GM23338 (cell line): ENCODE results near the gene TMEM273. TPM values are rescaled to one million over a fixed set of nuclear protein-coding genes. Genes with fewer than 3 reads are reported as not detected.

Experiments used
- ATAC-seq: fragments of 200-7000 bp; cut with Tn5 transposase; 3 replicates; pipeline ENCODE4 v1.9.1; 2020
- DNase-seq: peaks from one replicate; pipeline ENCODE4 v3.0.0-alpha.2; 2015; ENCODE audit warnings: low spot score
- H2AFZ ChIP-seq: fragments of 200-600 bp; sonication (generic); 2 replicates; pipeline ENCODE4 v1.8.0; 2016; ENCODE audit warnings: antibody characterized with exemption, mild to moderate bottlenecking, moderate library complexity
- H3F3A ChIP-seq: fragments of 200-600 bp; sonication (generic); replicated peaks from 2 replicates; pipeline ENCODE4 v1.8.0; 2017; ENCODE audit warnings: antibody characterized with exemption, mixed run types, low read depth
- H3K27ac ChIP-seq: fragments of 200-600 bp; sonication (generic); 2 replicates; pipeline ENCODE4 v1.6.1; 2016; ENCODE audit warnings: low read depth
- H3K27me3 ChIP-seq: fragments of 200-600 bp; sonication (generic); 2 replicates; pipeline ENCODE4 v1.8.0; 2016; ENCODE audit warnings: mild to moderate bottlenecking, mixed run types, moderate library complexity; ENCODE audit not compliant: insufficient read depth
- H3K36me3 ChIP-seq: fragments of 200-600 bp; sonication (generic); 2 replicates; pipeline ENCODE4 v1.8.0; 2016; ENCODE audit warnings: mild to moderate bottlenecking; ENCODE audit not compliant: insufficient read depth
- H3K4me1 ChIP-seq: fragments of 200-600 bp; sonication (generic); 2 replicates; pipeline ENCODE4 v1.8.0; 2016; ENCODE audit warnings: mild to moderate bottlenecking, moderate library complexity; ENCODE audit not compliant: insufficient read depth
- H3K4me2 ChIP-seq: fragments of 200-600 bp; sonication (generic); 2 replicates; pipeline ENCODE4 v1.7.1; 2017; ENCODE audit warnings: mixed run types
- H3K4me3 ChIP-seq: fragments of 200-600 bp; sonication (generic); 2 replicates; pipeline ENCODE4 v1.6.1; 2016; ENCODE audit warnings: mixed run types
- H3K79me2 ChIP-seq: fragments of 200-600 bp; sonication (generic); replicated peaks from 2 replicates; pipeline ENCODE4 v1.8.0; 2017; ENCODE audit warnings: mild to moderate bottlenecking; ENCODE audit not compliant: insufficient read depth
- H3K9me2 ChIP-seq: fragments of 200-600 bp; sonication (generic); 2 replicates; pipeline ENCODE4 v1.8.0; 2017; ENCODE audit not compliant: insufficient read depth
- H4K20me1 ChIP-seq: fragments of 200-600 bp; sonication (generic); replicated peaks from 2 replicates; pipeline ENCODE4 v1.8.0; 2017; ENCODE audit warnings: mild to moderate bottlenecking; ENCODE audit not compliant: insufficient read depth
- H3K27ac Mint-ChIP-seq: 2 replicates; pipeline ENCODE4 v1.8.0; 2020; ENCODE audit warnings: inconsistent platforms, mild to moderate bottlenecking, moderate library complexity, mixed read lengths
- H3K27me3 Mint-ChIP-seq: 3 replicates; pipeline ENCODE4 v1.8.0; 2022; ENCODE audit warnings: low read depth, mild to moderate bottlenecking, moderate library complexity, mixed read lengths, inconsistent platforms; ENCODE audit not compliant: insufficient read depth, poor library complexity
- H3K36me3 Mint-ChIP-seq: 3 replicates; pipeline ENCODE4 v1.8.0; 2021; ENCODE audit warnings: low read depth, mild to moderate bottlenecking, inconsistent platforms, moderate library complexity, mixed read lengths
- H3K4me1 Mint-ChIP-seq: 3 replicates; pipeline ENCODE4 v1.8.0; 2020; ENCODE audit warnings: mild to moderate bottlenecking, inconsistent platforms, mixed read lengths
- H3K4me3 Mint-ChIP-seq: 3 replicates; pipeline ENCODE4 v1.8.0; 2021; ENCODE audit warnings: moderate library complexity, mild to moderate bottlenecking, inconsistent platforms, mixed read lengths
- H3K9me3 Mint-ChIP-seq: 3 replicates; pipeline ENCODE4 v1.8.0; 2020; ENCODE audit warnings: moderate library complexity, mild to moderate bottlenecking, inconsistent platforms, mixed read lengths
- CREB1 ChIP-seq: fragments of 250-450 bp; sonication (Bioruptor Pico); IDR thresholded peaks from 2 replicates; pipeline ENCODE4 v1.5.0; 2020; ENCODE audit warnings: low read depth, mild to moderate bottlenecking, moderate library complexity
- ETS1 ChIP-seq: IDR thresholded peaks from 2 replicates; pipeline ENCODE4 v1.6.1; 2016; ENCODE audit warnings: antibody characterized with exemption
- EZH2phosphoT487 ChIP-seq: fragments of 200-600 bp; sonication (generic); IDR thresholded peaks from one replicate; pipeline ENCODE4 v1.8.1; 2018; ENCODE audit warnings: antibody characterized with exemption; ENCODE audit not compliant: unreplicated experiment
- JUNB ChIP-seq: IDR thresholded peaks from one replicate; pipeline ENCODE4 v1.6.1; 2016; ENCODE audit warnings: antibody characterized with exemption; ENCODE audit not compliant: unreplicated experiment
- NANOG ChIP-seq: IDR thresholded peaks from 2 replicates; pipeline ENCODE4 v1.6.1; 2016; ENCODE audit warnings: antibody characterized with exemption, borderline replicate concordance
- REST ChIP-seq: IDR thresholded peaks from one replicate; pipeline ENCODE4 v1.6.1; 2018; ENCODE audit warnings: antibody characterized with exemption; ENCODE audit not compliant: unreplicated experiment
- STAT1 ChIP-seq: IDR thresholded peaks from one replicate; pipeline ENCODE4 v1.6.1; 2016; ENCODE audit warnings: antibody characterized with exemption; ENCODE audit not compliant: unreplicated experiment
- ZNF114 ChIP-seq: fragments of 250-450 bp; sonication (Bioruptor Pico); IDR thresholded peaks from 2 replicates; pipeline ENCODE4 v1.5.0; 2020; ENCODE audit warnings: mild to moderate bottlenecking, moderate library complexity
- ZNF331 ChIP-seq: fragments of 250-450 bp; sonication (Bioruptor Pico); IDR thresholded peaks from 2 replicates; pipeline ENCODE4 v1.5.0; 2020; ENCODE audit warnings: low read depth, mild to moderate bottlenecking, moderate library complexity
- polyA plus RNA-seq: library from polyadenylated mRNA; unstranded; fragments of >200 nt; fragmentation: Nextera tagmentation; extraction: Ambion mirVana; gene quantifications from 2 replicates; pipeline ENCODE4 v1.2.1, GENCODE V29; 2016
- total RNA-seq: library from RNA; depleted of rRNA; stranded (reverse); fragments of >200 nt; shearing (Covaris generic); gene quantifications from 2 replicates; pipeline ENCODE4 v1.2.3, GENCODE V29; 2014

The TMEM273 gene
- total and polyA plus RNA-seq, 2 experiments from 2014 or later, result not detected

GRCh38 chr10:49175587-49176309 is 12.4 kb downstream of the TMEM273 start:
- H3K79me2 ChIP-seq, result no peaks in the 10 kb centered on the region
- no peak overlapping the region for H3K4me3 ChIP-seq
- H3K27ac Mint-ChIP-seq, result no peak overlapping the region
- no peaks in the 10 kb centered on the region for H4K20me1 ChIP-seq
- H3K9me2 ChIP-seq, result no peaks in the 10 kb centered on the region
- ATAC-seq (no peak), DNase-seq (no peak)
- no peaks in the 10 kb centered on the region for H3K36me3 Mint-ChIP-seq
- H2AFZ ChIP-seq, result no peak overlapping the region
- H3K4me3 Mint-ChIP-seq, result no peak overlapping the region
- no peak for TF ChIP-seq ZNF331 (CRISPR knock-in tag)
- no peak for TF ChIP-seq ETS1
- no peak for TF ChIP-seq EZH2phosphoT487
- no peak for TF ChIP-seq NANOG
- peaks cover 8% of the 10 kb centered on the region; the same call in 2 of the 3 replicates for H3K4me1 Mint-ChIP-seq
- H3K36me3 ChIP-seq, result no peaks in the 10 kb centered on the region
- H3F3A ChIP-seq, result no peaks in the 10 kb centered on the region
- no peak overlapping the region for H3K27ac ChIP-seq
- no peaks in the 10 kb centered on the region for H3K9me3 Mint-ChIP-seq
- no peak overlapping the region for H3K4me2 ChIP-seq
- H3K4me1 ChIP-seq, result no peaks in the 10 kb centered on the region
- H3K27me3 Mint-ChIP-seq, result no peaks in the 10 kb centered on the region
- no peaks in the 10 kb centered on the region for H3K27me3 ChIP-seq

- Histone ChIP-seq H3K9me2 (no peaks in the 10 kb centered on the region), H3K4me2 (no peak overlapping the region), H3K4me1 (no peaks in the 10 kb centered on the region), H3K4me3 (no peak overlapping the region), H2AFZ (no peak overlapping the region; the same call in 1 of the 2 replicates), H3K79me2 (no peaks in the 10 kb centered on the region), H3K27ac (no peak overlapping the region), H3F3A (no peaks in the 10 kb centered on the region), H3K36me3 (no peaks in the 10 kb centered on the region), H4K20me1 (no peaks in the 10 kb centered on the region), H3K27me3 (no peaks in the 10 kb centered on the region)
- DNase-seq, result no peak
- ATAC-seq, result no peak
- Mint-ChIP-seq H3K27me3 (no peaks in the 10 kb centered on the region), H3K27ac (no peak overlapping the region), H3K4me1 (peaks cover 8% of the 10 kb centered on the region), H3K36me3 (no peaks in the 10 kb centered on the region), H3K4me3 (no peak overlapping the region), H3K9me3 (no peaks in the 10 kb centered on the region)
- TF ChIP-seq EZH2phosphoT487 (no peak), ZNF114 (CRISPR knock-in tag) (no peak), JUNB (no peak), REST (no peak), ZNF331 (CRISPR knock-in tag) (no peak), STAT1 (no peak), ETS1 (no peak), CREB1 (CRISPR knock-in tag) (no peak)
These were observed 13.2 kb downstream of the TMEM273 start for GRCh38 chr10:49174926-49175500.
